ENCODE results near the gene RPLP1.

The RPLP1 gene

DNA sequence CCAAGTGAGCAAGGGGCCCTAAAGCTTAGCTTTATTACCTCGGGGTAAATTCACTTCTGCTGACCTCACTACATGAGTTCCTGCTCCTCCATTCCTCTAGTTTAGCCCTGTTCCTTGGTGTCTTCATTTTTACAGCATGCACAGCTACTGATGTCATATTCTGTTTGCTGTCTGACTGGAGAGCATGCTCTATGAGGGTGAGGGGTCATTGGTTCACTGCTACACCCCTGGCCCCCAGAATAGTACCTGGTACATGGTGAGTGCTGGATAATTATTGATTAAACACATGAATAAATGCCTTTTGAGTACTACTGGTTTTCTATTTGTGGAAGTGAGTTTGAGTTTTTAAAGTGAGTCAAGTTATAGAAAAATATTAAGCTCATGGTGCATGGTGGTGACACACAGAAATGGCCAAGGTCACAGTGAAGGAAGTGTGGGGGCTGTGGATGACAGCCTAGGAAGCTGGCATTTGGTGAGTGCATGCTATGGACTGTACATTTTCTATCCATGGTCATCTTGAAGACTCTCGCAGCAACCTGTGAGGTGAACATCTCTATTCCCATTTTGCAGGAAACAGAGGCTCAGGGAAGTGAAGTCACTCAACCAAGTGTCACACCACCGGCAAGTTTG lies 34.0 kb downstream of the RPLP1 start:
- Histone ChIP-seq H3K36me3 (ENCODE audit: control insufficient read depth, insufficient read depth, low read length) (no peaks in the 10 kb centered on the region), H3K4me3 (replicated peaks; ENCODE audit: low read depth, low read length) (no peak overlapping the region), H3K27me3 (replicated peaks; ENCODE audit: control insufficient read depth, insufficient read depth, low read length) (peaks cover 3% of the 10 kb centered on the region)
- TF ChIP-seq CTCF (IDR thresholded peaks at IDR 0.05; ENCODE audit: insufficient read depth, low read length, poor library complexity, severe bottlenecking), result no peak
- DNase-seq (ENCODE audit: extremely low read depth, insufficient read length), result no peak

GRCh38 chr15:69489073-69489571 lies 36.5 kb downstream of the RPLP1 start:
- H3K4me3 ChIP-seq (replicated peaks; ENCODE audit: low read depth, low read length), result no peak overlapping the region
- H3K27me3 ChIP-seq (replicated peaks; ENCODE audit: control insufficient read depth, insufficient read depth, low read length), result peaks cover 3% of the 10 kb centered on the region; the same call in 1 of the 2 replicates
- no peak for TF ChIP-seq CTCF (IDR thresholded peaks at IDR 0.05; ENCODE audit: insufficient read depth, low read length, poor library complexity, severe bottlenecking)
- H3K36me3 ChIP-seq (ENCODE audit: control insufficient read depth, insufficient read depth, low read length), result no peaks in the 10 kb centered on the region
- no peak for DNase-seq (ENCODE audit: extremely low read depth, insufficient read length)

DNA sequence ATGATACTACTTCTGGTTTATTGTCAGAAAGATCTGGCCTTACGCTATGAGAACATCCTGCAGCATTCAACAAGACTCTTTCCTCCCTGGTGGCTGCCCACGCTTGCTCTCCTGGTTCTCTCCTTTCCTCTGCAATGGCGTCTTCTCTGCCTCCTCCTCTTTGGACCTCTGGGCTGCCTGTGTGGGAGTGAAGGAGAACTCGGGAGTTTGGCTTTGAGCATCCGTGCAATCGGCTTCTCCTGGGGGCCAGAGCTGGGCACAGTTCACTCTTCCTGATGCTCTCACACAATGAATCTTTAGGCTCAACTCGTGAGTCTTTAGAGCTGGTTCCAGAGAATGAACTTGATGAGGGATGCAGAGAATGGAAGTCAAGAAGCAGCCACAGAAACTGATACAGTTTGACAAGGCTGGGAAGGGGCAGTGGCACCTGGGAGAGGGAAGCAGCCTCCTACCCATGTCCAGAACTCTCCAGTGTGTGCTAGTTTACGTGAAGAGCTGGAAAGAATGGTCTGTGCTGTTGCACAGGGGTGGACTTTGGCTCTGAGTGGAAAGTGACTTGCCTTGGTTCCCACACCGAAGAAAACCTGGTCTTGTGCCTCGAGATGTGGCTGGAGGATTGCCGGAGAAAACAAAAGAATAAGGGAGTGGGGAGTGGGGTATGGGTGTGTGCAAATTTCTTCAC lies 37.9 kb downstream of the RPLP1 start:
- TF ChIP-seq CTCF (IDR thresholded peaks at IDR 0.05; ENCODE audit: insufficient read depth, low read length, poor library complexity, severe bottlenecking), result no peak
- no peak for DNase-seq (ENCODE audit: extremely low read depth, insufficient read length)
- H3K4me3 ChIP-seq (replicated peaks; ENCODE audit: low read depth, low read length), result no peak overlapping the region
- H3K27me3 ChIP-seq (replicated peaks; ENCODE audit: control insufficient read depth, insufficient read depth, low read length), result no peaks in the 10 kb centered on the region; the same call in 1 of the 2 replicates
- H3K36me3 ChIP-seq (ENCODE audit: control insufficient read depth, insufficient read depth, low read length), result no peaks in the 10 kb centered on the region

- no peak for TF ChIP-seq CTCF (IDR thresholded peaks at IDR 0.05; ENCODE audit: insufficient read depth, low read length, poor library complexity, severe bottlenecking)
- H3K36me3 ChIP-seq (ENCODE audit: control insufficient read depth, insufficient read depth, low read length), result no peaks in the 10 kb centered on the region
- no peak overlapping the region for H3K4me3 ChIP-seq (replicated peaks; ENCODE audit: low read depth, low read length)
- no peaks in the 10 kb centered on the region; the same call in 1 of the 2 replicates for H3K27me3 ChIP-seq (replicated peaks; ENCODE audit: control insufficient read depth, insufficient read depth, low read length)
- DNase-seq (ENCODE audit: extremely low read depth, insufficient read length), result no peak
Observed at GRCh38 chr15:69491038-69491505, 38.5 kb downstream of the RPLP1 start.

DNA sequence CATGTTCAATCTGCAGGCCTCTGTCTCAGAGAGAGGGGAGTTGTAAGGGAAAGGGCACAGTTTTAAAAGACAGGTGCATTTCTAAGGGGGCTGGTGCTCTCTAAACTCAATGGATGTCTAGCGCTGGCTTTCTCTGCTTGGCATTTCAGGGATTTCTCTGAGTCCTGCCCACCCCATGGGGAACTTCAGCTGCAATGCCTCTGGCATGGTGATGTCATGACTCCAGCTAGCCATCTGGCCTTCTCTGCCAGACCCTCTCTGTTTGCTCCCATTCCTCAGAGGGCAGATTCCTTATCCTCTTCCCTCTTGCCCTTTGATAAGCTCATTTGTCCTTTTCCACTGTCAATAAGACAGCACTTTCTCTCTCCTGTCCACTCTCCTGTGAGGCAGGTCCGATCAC lies 40.8 kb downstream of the RPLP1 start:
- Histone ChIP-seq H3K27me3 (replicated peaks; ENCODE audit: control insufficient read depth, insufficient read depth, low read length) (no peaks in the 10 kb centered on the region; the same call in 1 of the 2 replicates), H3K36me3 (ENCODE audit: control insufficient read depth, insufficient read depth, low read length) (no peaks in the 10 kb centered on the region), H3K4me3 (replicated peaks; ENCODE audit: low read depth, low read length) (no peak overlapping the region)
- TF ChIP-seq CTCF (IDR thresholded peaks at IDR 0.05; ENCODE audit: insufficient read depth, low read length, poor library complexity, severe bottlenecking), result no peak
- DNase-seq (ENCODE audit: extremely low read depth, insufficient read length), result no peak
